Endothelial cell of hepatic sinusoid (primary cell): Measurements from ENCODE around the gene TTC29.

Source experiments
- in situ Hi-C: cut with HindIII; loops from 2 replicates; pipeline ENCODE4 v1.10.0; 2017; ENCODE audit warnings: low sequenced_read_pairs

Gene TTC29, protein sequence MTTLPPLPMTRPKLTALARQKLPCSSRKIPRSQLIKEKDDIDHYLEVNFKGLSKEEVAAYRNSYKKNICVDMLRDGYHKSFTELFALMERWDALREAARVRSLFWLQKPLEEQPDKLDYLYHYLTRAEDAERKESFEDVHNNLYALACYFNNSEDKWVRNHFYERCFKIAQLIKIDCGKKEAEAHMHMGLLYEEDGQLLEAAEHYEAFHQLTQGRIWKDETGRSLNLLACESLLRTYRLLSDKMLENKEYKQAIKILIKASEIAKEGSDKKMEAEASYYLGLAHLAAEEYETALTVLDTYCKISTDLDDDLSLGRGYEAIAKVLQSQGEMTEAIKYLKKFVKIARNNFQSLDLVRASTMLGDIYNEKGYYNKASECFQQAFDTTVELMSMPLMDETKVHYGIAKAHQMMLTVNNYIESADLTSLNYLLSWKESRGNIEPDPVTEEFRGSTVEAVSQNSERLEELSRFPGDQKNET

DNA sequence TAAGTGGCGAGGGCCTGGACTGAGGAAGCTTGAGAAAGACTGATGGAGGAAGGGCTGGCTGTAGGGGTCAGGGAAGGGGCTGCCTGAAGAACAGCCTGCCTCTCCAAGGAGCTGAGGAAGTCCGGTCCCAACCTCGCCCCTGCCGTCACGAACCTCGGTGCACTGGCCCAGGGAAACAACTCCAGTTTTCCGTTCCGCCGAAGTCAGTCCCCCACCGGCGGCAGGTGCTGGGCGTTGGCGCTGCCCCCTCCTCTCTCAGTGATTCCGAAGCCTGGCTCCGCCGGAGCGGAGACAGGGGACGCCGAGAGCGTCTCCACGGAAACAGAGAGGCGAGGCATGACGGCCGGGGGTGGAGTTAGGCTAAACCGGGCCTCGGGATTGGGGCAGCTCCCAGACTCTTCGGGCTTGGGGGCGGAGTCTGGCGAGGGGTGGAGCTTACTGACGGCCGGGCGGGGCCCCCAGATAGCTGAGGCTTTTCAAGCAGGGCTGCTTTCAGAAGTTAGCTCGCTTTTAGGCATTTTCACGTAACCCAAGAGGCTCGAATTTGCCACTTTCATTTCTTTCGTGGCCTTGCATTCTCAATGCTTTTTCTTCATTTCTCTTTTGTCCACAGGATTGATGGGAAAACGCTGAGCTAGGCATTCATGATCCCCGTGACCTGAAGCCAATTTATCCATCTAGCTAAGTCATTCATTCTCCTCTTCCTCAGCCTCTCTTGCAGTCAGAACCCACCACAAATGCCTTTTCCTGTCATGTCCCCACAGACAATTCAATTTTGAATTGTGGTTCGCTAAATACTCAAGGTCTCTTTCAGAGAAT lies at the start of gene TTC29:
Gene TTC29, minus strand, starts transcription at position 309 of the 819 bp plus-strand sequence. CDS start 5,969 bp downstream, outside the sequence.
- in situ Hi-C loops = no loop called here

DNA sequence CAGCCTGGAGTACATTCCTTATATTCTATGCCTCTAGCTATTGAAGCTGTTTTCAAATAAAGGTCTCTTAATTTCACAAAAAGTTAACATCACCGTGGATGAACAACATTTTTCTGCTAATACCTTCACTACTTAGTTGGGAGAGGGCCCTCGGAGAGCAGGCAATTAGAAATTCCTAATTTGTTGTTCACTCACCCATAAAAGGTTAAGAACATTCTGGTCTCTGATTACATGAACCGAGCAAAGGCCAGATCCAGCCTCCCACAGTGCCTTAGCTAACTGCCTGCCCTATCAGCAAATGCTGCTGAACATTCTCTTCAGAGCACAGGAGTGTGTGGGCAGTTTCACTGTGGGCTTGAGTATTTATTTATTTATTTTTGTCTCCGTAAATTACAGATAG lies 36.0 kb upstream of the TTC29 start:
- in situ Hi-C loops = no loop called here

DNA sequence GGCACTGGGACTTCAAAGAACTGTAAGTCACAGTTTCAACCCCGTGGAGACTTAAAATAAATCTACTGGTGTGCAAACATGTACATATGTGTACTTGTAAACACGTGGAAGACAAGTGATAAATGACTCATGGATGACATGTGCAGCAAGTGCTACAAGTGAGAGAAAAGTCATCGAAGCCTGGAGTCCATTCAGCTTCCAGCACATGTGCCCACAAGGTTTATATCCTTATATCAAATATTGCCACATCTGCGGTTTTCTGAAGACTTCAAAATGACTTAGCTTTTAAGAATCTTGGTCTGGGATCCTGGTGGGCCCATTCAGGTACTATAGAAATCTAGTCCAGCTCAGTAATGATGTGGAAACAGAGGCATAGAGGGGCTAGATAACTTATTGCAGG lies 33.0 kb upstream of the TTC29 start:
- in situ Hi-C loops = no loop called here

DNA sequence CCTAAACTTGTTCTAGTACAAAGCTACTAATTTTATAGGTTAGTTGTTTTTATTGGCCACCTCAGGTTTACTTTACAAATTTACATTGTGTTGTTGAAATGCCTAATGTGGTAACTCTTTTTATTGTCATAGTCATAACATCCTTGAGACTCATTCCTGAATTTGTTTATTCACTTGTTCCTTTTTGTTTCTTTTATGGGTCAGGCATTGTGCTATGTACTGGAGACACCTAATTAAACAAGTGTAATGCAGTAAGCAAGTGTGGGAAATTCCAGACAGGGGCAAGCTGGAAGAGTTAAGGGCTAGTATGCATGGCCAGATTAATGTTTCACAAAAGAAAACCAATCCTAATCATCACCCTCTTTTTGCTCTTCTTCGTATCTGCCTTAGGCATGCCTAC lies 30.5 kb upstream of the TTC29 start:
- in situ Hi-C loops = no loop called here

GRCh38 chr4:146975527-146975926 lies 29.9 kb upstream of the TTC29 start:
- in situ Hi-C loops = no loop called here

GRCh38 chr4:146975036-146975435 lies 29.4 kb upstream of the TTC29 start:
- in situ Hi-C loops = no loop called here

DNA sequence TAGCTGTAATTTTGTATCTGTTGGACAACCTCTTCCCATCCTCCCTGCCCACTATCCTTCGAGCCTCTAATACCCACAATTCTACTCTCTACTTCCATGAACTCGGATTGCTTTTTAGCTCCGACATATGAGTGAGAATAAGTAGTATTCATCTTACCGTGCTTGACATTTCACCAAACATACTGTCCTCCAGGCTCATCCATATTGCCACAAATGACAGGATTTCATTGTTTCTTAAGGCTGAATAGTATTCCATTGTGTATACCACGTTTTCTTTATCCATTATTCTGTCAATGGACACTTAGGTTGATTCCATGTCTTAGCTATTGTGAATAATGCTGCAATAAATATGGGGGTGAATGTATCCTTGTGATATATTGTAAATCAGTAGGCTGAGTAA lies 26.4 kb upstream of the TTC29 start:
- in situ Hi-C loops = no loop called here

DNA sequence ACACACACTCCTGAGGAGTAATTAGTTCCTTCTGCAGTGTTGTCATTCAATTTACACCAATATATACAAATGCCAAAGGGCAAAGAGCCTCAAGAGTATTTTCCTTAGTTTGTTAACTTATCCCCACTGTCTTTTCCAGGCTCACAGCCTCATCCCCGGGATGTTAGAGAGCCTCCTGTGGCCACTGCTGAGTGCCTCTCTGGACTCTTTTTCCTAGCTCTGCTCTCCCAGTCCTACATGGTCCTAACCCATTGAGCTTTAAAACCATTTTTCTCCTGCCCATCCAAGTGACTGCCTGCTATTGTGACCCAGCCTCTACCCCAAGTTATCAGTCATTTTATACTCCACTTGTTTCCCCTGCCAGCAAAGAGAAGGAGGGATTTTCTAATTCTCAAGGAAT lies 23.5 kb upstream of the TTC29 start:
- in situ Hi-C loops = no loop called here

DNA sequence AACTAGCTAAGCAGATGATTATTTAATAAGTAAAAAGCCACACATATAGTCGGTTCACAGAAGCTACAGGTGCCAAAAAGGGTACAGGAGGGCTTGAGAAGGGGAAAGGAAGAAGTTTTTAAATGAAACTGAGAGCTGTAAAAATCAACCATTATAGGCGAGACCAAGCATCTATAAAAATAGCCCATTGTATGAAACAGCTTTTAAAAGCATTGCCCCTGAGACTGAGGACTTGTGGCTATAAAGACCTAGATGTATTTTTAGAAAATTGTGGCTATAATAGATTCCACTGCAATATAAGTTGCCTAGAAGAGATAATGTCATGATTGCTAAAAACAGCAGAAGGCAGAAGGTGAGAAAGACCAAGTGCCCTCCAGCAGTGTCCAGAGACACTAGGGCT lies 15.0 kb upstream of the TTC29 start:
- in situ Hi-C loops = no loop called here

- in situ Hi-C loops = no loop called here
These were observed 14.0 kb upstream of the TTC29 start for GRCh38 chr4:146959692-146960091.

- in situ Hi-C loops = no loop called here
These were observed 11.6 kb upstream of the TTC29 start for GRCh38 chr4:146957237-146957636.

DNA sequence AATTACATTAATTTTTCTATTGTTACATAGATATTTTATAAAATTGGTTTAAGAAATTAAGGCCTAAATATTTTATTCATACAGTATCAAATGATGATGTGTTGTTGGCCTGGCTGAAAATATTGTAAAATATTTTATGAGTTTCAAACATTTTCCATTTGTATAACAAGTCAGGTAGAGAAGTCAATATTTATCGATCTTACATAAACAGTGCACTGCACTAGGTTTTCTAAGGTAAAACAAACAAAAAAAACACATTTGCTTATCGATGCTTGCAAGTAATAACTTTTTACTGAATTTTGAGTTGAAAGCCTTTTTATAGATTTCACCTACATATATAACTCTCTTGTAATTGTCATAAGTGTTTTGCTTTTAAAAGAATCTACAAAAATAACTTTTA lies 7.2 kb upstream of the TTC29 start:
- in situ Hi-C loops = no loop called here

DNA sequence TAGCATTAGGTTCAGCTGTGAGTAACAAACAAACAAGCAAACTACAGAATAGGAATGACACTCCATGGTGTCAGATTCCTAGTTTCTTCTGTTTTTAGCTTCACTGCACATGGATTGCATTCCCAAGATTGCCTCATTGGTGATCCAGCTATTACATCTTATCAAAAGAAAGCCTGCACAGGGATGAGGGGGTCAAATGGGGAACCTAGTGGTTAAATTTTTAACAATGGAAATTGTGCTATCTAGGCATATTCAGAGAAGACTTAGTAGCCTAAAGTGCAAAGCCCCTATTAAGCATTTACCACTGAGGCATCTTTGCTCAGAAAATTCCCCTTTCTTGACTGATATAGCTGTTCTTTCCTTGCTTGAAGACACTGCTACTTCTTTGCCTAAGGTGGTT lies 3.9 kb upstream of the TTC29 start:
- in situ Hi-C loops = no loop called here

DNA sequence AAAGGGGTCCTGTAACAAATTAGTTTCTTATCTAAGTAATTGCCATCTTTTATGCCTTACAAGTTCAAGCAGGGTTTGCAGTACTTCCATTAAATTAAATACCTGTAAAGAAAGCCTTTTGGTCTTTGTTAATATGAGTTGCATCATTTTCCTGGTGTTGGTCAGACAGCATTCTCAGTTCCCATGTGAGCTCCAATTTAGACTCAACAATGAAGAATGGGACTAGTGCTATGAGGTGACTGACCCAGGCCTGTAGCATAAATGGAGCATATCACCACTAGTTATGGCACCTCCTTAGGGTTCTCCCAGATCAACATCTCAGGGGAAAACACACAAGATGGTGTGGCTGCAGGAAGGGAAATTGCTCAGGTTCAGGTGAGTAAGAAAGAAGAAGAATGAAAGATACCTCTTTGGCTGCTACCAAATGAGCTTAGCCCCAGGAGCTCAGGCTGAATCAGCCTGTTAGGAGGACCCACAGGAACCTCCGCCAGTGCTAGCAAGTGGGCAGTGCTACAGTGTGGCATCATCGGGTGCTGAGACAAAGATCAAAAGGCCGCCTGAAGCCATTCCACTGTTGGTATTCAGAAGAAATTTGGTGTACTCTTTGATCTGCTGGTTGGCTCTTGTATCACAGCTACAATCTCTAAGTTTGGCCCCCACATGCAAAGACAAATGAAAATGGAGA lies 1.8 kb downstream of the TTC29 start:
- in situ Hi-C loops = no loop called here

DNA sequence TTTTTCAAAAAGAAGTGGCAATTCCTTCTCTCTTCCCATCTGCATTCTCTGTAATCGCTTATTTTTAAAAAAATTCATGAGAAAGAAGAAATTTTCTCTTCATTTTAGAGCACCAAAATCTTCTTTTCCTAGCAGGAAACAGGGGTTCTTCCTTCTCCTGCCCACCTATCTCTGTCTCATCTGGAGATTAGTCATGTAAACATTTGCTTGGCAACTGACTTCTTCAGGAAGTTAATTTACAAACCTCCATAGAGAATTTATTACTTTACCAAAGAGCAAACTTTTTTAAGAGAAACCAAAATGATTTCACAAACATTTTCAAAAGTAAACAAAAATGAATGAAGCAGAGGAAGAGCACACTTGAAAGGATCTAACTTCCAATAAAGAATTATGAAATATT lies 13.5 kb downstream of the TTC29 start:
- in situ Hi-C loops = no loop called here

GRCh38 chr4:146930673-146931072 lies 15.0 kb downstream of the TTC29 start:
- in situ Hi-C loops = no loop called here

- in situ Hi-C loops = no loop called here
These were observed 18.0 kb downstream of the TTC29 start for GRCh38 chr4:146927695-146928094.

DNA sequence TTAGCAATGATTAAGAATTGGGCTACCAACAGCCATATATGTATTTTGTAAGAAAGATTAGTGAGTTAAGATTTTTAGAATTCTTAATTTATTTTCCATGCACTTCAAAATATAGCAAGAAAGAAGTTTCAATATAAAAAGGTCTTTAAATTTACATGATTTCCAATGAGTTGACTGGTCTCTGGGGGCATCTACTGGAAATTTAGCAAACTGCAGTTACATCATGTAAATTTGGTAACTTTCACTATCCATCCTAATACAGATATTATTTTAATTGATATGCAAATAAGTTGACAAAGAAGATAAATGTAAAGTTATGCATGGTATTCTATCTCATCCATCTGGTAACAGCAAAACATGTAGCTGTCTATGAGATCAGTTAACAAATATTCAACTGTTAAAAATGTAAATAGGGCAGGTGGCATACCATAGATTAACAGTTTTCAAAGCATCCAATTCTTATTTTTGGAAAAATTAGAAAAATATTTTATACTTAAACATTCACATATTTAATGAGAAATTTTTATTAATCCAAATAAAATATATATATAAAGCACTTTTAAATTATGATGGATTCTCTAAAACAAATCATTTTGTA lies 29.1 kb downstream of the TTC29 start:
- in situ Hi-C loops = loop anchor here (25.0 kb wide), 1 partner anchor 579 kb away; no protein-coding TSS in a partner anchor

DNA sequence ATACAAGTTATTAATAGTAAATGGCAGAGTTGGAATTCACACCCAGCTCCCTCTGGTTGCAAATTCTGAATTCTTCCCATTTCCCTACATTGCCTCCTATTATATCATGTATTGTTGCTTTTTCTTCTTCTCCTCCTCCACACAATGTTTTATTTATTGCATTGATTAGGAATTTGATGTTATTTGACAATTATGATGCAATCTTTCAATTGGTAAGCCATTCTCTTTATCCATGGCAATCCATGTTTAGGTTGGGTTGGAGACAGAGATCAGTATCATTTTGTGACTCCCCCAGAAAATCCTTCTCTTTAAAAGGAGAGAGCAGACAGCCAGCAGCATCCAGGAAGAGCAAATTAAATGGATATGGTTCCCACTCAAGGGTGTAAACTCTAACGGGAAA lies 30.5 kb downstream of the TTC29 start:
- in situ Hi-C loops = loop anchor here (25.0 kb wide), 1 partner anchor 578 kb away; no protein-coding TSS in a partner anchor

GRCh38 chr4:146900295-146900694 lies 45.4 kb downstream of the TTC29 start:
- in situ Hi-C loops = loop anchor here (10.0 to 25.0 kb wide), 2 partner anchors 563 to 625 kb away; no protein-coding TSS in a partner anchor

DNA sequence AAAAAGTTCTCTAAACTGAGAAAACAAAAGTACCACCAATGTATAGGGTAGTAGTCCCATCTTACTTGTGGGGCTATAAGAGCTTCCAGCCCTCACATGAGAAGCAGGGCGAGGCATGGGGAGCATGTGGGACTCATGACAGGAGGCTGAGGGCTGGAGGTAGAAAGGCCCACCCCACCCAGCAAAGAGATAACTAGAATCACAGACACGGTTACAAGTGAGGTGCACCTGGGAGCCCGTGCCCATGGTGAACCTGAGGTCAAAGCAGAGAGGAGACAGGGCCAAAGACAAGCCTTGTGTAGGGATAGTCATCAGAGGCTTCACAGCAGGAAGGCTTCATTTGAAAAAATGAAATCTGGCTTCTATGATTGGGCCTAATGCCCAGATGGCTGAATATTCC lies 55.4 kb downstream of the TTC29 start:
- in situ Hi-C loops = no loop called here
